ENCODE data around the gene USP24.
"Not testable (repeated sequence)": the region's sequence is repeated elsewhere in the genome, so short reads cannot be mapped to it uniquely, and the experiment has no call there.

USP24 gene

GRCh38 chr1:55109005-55109404, 106.2 kb downstream of the USP24 start:
- not testable (repeated sequence) for DNase-seq

GRCh38 chr1:55107101-55107500, 108.1 kb downstream of the USP24 start:
- DNase-seq: no peak

GRCh38 chr1:55103891-55104290, 111.3 kb downstream of the USP24 start:
- no peak for DNase-seq

- no peak for DNase-seq
Observed at GRCh38 chr1:55095095-55095494, 120.1 kb downstream of the USP24 start.

- DNase-seq: no peak
Observed at GRCh38 chr1:55092475-55092874, 122.7 kb downstream of the USP24 start.

- DNase-seq: no peak
Observed at GRCh38 chr1:55089683-55090082, 125.5 kb downstream of the USP24 start.

- DNase-seq: no peak
Observed at GRCh38 chr1:55088413-55088812, 126.8 kb downstream of the USP24 start.

- no peak for DNase-seq
Observed at GRCh38 chr1:55087439-55087838, 127.7 kb downstream of the USP24 start.

- DNase-seq: no peak
Observed at GRCh38 chr1:55084257-55084656, 130.9 kb downstream of the USP24 start.

- DNase-seq: no peak
Observed at GRCh38 chr1:55081905-55082296, 133.3 kb downstream of the USP24 start.

GRCh38 chr1:55081188-55081904, 133.8 kb downstream of the USP24 start:
- DNase-seq: no peak

- no peak for DNase-seq
Observed at GRCh38 chr1:55079651-55080050, 135.5 kb downstream of the USP24 start.

GRCh38 chr1:55078470-55078869, 136.7 kb downstream of the USP24 start:
- DNase-seq: no peak

- DNase-seq: no peak
Observed at GRCh38 chr1:55076356-55076755, 138.8 kb downstream of the USP24 start.

GRCh38 chr1:55074455-55074854, 140.7 kb downstream of the USP24 start:
- DNase-seq: no peak

- no peak for DNase-seq
Observed at GRCh38 chr1:55073187-55073916, 141.8 kb downstream of the USP24 start.

GRCh38 chr1:55071477-55071876, 143.7 kb downstream of the USP24 start:
- no peak for DNase-seq

- no peak for DNase-seq
Observed at GRCh38 chr1:55070293-55071164, 144.6 kb downstream of the USP24 start.

- DNase-seq: no peak
Observed at GRCh38 chr1:55069280-55069679, 145.9 kb downstream of the USP24 start.

GRCh38 chr1:55068638-55069037, 146.5 kb downstream of the USP24 start:
- DNase-seq: no peak

GRCh38 chr1:55067914-55068313, 147.2 kb downstream of the USP24 start:
- no peak for DNase-seq

GRCh38 chr1:55067022-55067778, 148.0 kb downstream of the USP24 start:
- DNase-seq: no peak

GRCh38 chr1:55065648-55066047, 149.5 kb downstream of the USP24 start:
- no peak for DNase-seq
